MCF 10A (cell line): ENCODE data around the gene MYLK. TPM values are rescaled to one million over a fixed set of nuclear protein-coding genes. Genes with fewer than 3 reads are reported as not detected.

Source experiments
- BruUV-seq: library from RNA; stranded (reverse); fragments of 400-500 nt; replicated peaks from 2 replicates; lab custom pipeline; 2021; lab: Mats Ljungman, UMichigan
- CTCF ChIA-PET: fragments of 300-600 bp; sonication (Branson Sonifier 250); formaldehyde crosslinking; extraction: SDS; loops from one replicate; lab custom pipeline; 2021; ENCODE audit warnings: antibody characterized with exemption, inconsistent platforms; lab: Yijun Ruan, JAX
- POLR2A ChIA-PET: fragments of 300-600, 350-650 bp; sonication (Branson Sonifier 250); formaldehyde crosslinking; extraction: SDS; loops from one replicate; lab custom pipeline; 2020; ENCODE audit warnings: antibody characterized with exemption, inconsistent platforms; lab: Yijun Ruan, JAX
- DNase-seq: peaks from one replicate; pipeline ENCODE4 v3.0.0-alpha.2; 2018; ENCODE audit not compliant: unreplicated experiment
- H3K27ac Mint-ChIP-seq: one replicate; pipeline ENCODE4 v1.8.0; 2022; ENCODE audit warnings: mild to moderate bottlenecking, low read depth, mixed read lengths; ENCODE audit not compliant: unreplicated experiment
- H3K27me3 Mint-ChIP-seq: one replicate; pipeline ENCODE4 v1.8.0; 2022; ENCODE audit warnings: mixed read lengths; ENCODE audit not compliant: insufficient read depth, unreplicated experiment
- H3K36me3 Mint-ChIP-seq: one replicate; pipeline ENCODE4 v1.8.0; 2022; ENCODE audit warnings: mild to moderate bottlenecking, moderate library complexity, mixed read lengths; ENCODE audit not compliant: insufficient read depth, unreplicated experiment
- H3K4me1 Mint-ChIP-seq: one replicate; pipeline ENCODE4 v1.8.0; 2022; ENCODE audit warnings: mixed read lengths; ENCODE audit not compliant: insufficient read depth, unreplicated experiment
- H3K4me3 Mint-ChIP-seq: one replicate; pipeline ENCODE4 v1.8.0; 2022; ENCODE audit warnings: mild to moderate bottlenecking, moderate library complexity, mixed read lengths; ENCODE audit not compliant: unreplicated experiment
- H3K9me3 Mint-ChIP-seq: one replicate; pipeline ENCODE4 v1.8.0; 2022; ENCODE audit warnings: mixed read lengths; ENCODE audit not compliant: unreplicated experiment
- intact Hi-C: fragments of 100-400 bp; cut with micrococcal nuclease; formaldehyde crosslinking; loops from 2 replicates; pipeline ENCODE4 v1.14.1; 2022
- total RNA-seq: library from RNA; stranded (reverse); gene quantifications from 2 replicates; pipeline ENCODE4 v1.2.3, GENCODE V29; 2022
- TF ChIP-seq, protein P1 (sequence below): fragments of 200-600 bp; IDR thresholded peaks from one replicate; pipeline ENCODE4 v1.8.0; 2022; ENCODE audit warnings: antibody characterized with exemption, mild to moderate bottlenecking; ENCODE audit not compliant: unreplicated experiment

Gene MYLK
- total RNA-seq, 1 experiment from 2014 or later: 2.3 TPM

DNA sequence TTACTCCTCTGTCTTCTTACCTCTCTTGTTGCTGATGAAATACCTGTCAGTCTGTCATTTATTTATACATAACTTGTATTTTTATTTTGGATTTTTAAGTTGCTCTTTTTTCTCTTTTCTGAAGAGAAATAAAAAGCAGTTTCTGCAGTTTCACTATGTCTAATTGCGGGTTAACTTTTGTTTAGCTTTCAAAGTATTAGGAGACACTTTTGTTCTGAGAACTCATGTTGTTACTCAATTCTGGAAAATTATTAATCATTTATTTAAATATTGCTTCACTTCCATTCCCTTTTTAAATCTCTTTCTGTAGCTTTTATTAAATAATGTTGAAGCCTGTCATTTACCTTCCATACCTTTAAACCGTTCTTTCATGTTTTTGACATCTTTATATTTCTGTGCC, 29.2 kb downstream of the MYLK start:
- Mint-ChIP-seq H3K27ac (no peak overlapping the region), H3K9me3 (peaks cover 11% of the 10 kb centered on the region), H3K27me3 (no peaks in the 10 kb centered on the region), H3K4me3 (no peak overlapping the region), H3K4me1 (no peaks in the 10 kb centered on the region), H3K36me3 (no peaks in the 10 kb centered on the region)
- ChIA-PET CTCF (interaction anchor here (0.7 to 0.9 kb wide), 2 partner anchors 8 to 25 kb away, joined by 3 read pairs; no protein-coding TSS in a partner anchor), POLR2A (no interaction called here)
- intact Hi-C loops: no loop called here
- no peak for DNase-seq
- TF ChIP-seq, protein P1, sequence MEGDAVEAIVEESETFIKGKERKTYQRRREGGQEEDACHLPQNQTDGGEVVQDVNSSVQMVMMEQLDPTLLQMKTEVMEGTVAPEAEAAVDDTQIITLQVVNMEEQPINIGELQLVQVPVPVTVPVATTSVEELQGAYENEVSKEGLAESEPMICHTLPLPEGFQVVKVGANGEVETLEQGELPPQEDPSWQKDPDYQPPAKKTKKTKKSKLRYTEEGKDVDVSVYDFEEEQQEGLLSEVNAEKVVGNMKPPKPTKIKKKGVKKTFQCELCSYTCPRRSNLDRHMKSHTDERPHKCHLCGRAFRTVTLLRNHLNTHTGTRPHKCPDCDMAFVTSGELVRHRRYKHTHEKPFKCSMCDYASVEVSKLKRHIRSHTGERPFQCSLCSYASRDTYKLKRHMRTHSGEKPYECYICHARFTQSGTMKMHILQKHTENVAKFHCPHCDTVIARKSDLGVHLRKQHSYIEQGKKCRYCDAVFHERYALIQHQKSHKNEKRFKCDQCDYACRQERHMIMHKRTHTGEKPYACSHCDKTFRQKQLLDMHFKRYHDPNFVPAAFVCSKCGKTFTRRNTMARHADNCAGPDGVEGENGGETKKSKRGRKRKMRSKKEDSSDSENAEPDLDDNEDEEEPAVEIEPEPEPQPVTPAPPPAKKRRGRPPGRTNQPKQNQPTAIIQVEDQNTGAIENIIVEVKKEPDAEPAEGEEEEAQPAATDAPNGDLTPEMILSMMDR: no peak
- no TSS peak for BruUV-seq

DNA sequence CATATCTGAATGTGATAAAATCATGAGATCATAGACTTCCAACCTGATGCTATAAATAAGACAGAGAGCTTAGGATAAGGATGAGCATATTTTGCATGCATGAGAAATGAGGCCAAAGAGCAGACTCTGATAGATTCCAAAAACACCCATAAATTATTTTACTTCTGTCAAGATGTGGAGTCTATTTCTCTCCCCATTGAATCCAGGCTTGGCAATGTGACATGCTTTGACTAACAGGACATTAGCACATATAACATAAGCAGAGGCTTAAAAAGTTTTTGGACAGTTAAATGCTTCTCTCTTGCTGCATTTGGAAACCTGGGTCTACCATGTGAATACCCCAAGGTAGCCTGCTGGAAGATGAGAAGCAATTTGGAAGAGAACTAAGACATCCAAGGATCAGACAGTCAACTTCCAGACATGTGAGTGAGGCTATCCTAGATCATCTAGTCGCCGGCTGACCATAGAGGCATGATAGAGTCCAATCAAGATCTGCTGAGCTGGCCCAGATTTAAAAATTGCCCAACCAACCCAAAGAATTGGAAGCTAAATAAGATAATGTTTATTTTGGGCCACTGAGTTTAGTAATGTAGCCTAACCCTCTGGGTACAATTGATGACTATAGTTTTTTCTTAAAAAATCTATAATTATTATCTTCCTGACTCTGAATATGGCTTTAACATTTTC, 30.3 kb downstream of the MYLK start:
- no peaks in the 10 kb centered on the region for H3K27me3 Mint-ChIP-seq
- no peak overlapping the region for H3K27ac Mint-ChIP-seq
- POLR2A ChIA-PET: no interaction called here
- TF ChIP-seq, protein P1: no peak
- H3K4me3 Mint-ChIP-seq: no peak overlapping the region
- peaks cover 11% of the 10 kb centered on the region for H3K9me3 Mint-ChIP-seq
- no TSS peak for BruUV-seq
- intact Hi-C loops: no loop called here
- no peak for DNase-seq
- no peaks in the 10 kb centered on the region for H3K36me3 Mint-ChIP-seq
- CTCF ChIA-PET: interaction anchor here (0.5 to 0.7 kb wide), 2 partner anchors 22 to 125 kb away, joined by 3 read pairs; no protein-coding TSS in a partner anchor
- no peaks in the 10 kb centered on the region for H3K4me1 Mint-ChIP-seq

DNA sequence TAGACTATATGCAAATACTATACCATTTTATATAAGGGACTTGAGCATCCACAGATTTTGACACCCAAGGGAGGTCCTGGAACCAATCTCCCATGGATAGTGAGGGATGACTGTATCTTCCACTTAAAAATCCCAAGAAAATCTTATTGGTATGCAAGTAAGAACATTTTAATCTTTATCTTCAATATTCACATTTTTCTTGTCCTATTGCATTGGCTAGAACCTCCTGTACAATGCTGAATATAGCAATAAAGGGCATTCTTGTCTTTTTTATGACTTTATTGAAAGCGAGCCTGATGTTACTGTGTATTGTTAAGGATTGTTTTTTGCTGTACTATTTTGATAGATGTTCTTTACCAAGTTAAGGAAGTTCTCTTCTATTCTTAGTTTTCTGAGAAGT, 36.9 kb downstream of the MYLK start:
- Mint-ChIP-seq H3K27ac (no peak overlapping the region), H3K4me1 (no peaks in the 10 kb centered on the region), H3K4me3 (no peak overlapping the region), H3K9me3 (no peaks in the 10 kb centered on the region), H3K27me3 (no peaks in the 10 kb centered on the region), H3K36me3 (no peaks in the 10 kb centered on the region)
- POLR2A ChIA-PET: no interaction called here
- CTCF ChIA-PET: no interaction called here
- no peak for DNase-seq
- intact Hi-C loops: no loop called here
- BruUV-seq: no TSS peak
- TF ChIP-seq, protein P1: no peak

DNA sequence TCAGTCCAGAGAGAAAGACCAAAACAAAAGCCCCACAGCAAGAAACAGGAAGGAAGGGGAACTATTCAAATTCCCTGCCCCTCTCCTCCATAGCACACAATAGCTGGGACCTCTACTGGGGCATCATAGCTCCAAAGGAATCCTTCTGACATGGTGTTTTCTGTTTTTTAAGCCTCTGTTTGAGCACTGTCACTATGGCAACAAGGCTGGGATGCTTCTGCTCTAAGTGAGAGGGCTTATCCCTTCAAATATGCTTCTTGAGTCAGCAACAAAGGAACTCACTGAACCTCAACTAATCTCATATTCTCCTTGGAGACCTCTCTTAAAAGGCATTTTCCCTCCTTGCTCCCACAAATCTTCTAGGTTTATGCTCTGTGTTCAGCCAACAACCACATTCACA, 40.5 kb downstream of the MYLK start:
- H3K9me3 Mint-ChIP-seq: peaks cover 18% of the 10 kb centered on the region
- TF ChIP-seq, protein P1: no peak
- H3K27ac Mint-ChIP-seq: no peak overlapping the region
- H3K36me3 Mint-ChIP-seq: no peaks in the 10 kb centered on the region
- intact Hi-C loops: no loop called here
- CTCF ChIA-PET: no interaction called here
- H3K27me3 Mint-ChIP-seq: no peaks in the 10 kb centered on the region
- no peak overlapping the region for H3K4me3 Mint-ChIP-seq
- H3K4me1 Mint-ChIP-seq: no peaks in the 10 kb centered on the region
- no peak for DNase-seq
- no TSS peak for BruUV-seq
- POLR2A ChIA-PET: no interaction called here
